ENCODE measurements around the gene WASF1. TPM values are rescaled to one million over a fixed set of nuclear protein-coding genes. Genes with fewer than 3 reads are reported as not detected.

WASF1 gene
- total RNA-seq, 4 donors from 2014 or later = 8.0 to 11.7 (median 8.7) TPM

GRCh38 chr6:110101885-110102284, 77.6 kb downstream of the WASF1 start:
- Histone ChIP-seq H3K4me1 (peaks cover 0 to 12% (median 9%) of the 10 kb centered on the region in 4 donors), H3K27ac (no peak overlapping the region), H3K27me3 (no peaks in the 10 kb centered on the region), H3K36me3 (peaks cover 0 to 26% (median 0%) of the 10 kb centered on the region in 3 donors), H3K4me3 (no peak overlapping the region), H3K9me3 (no peaks in the 10 kb centered on the region)
- WGBS, 2 donors = 88 to 94% methylated on average over 1 of the region's 1 CpG
- no peak for DNase-seq (ENCODE audit: low spot score in 2 of 2)
- TF ChIP-seq POLR2A (IDR thresholded peaks at IDR 0.05) (no peak), EP300 (IDR thresholded peaks at IDR 0.05) (no peak), CTCF (IDR thresholded peaks at IDR 0.05) (no peak)

GRCh38 chr6:110098511-110099116, 80.9 kb downstream of the WASF1 start:
- peaks cover 0 to 30% (median 16%) of the 10 kb centered on the region in 4 donors for H3K4me1 ChIP-seq
- no peak overlapping the region for H3K4me3 ChIP-seq
- no peak overlapping the region for H3K27ac ChIP-seq
- no peak for DNase-seq (ENCODE audit: low spot score in 2 of 2)
- peaks cover 0 to 14% (median 0%) of the 10 kb centered on the region in 3 donors for H3K36me3 ChIP-seq
- TF ChIP-seq CTCF (IDR thresholded peaks at IDR 0.05) (no peak), POLR2A (IDR thresholded peaks at IDR 0.05) (no peak), EP300 (IDR thresholded peaks at IDR 0.05) (no peak)
- no peaks in the 10 kb centered on the region for H3K27me3 ChIP-seq
- 90% methylated on average over 7 of the region's 7 CpGs for WGBS, 2 donors
- no peaks in the 10 kb centered on the region for H3K9me3 ChIP-seq

- WGBS, 2 donors = 22% methylated on average over 3 of the region's 3 CpGs
- TF ChIP-seq CTCF (IDR thresholded peaks at IDR 0.05) = no peak
- TF ChIP-seq EP300 (IDR thresholded peaks at IDR 0.05) = no peak
- TF ChIP-seq POLR2A (IDR thresholded peaks at IDR 0.05) = no peak
- peak overlapping the region; percentile 46 to 82 (median 64) for H3K27ac ChIP-seq
Observed at GRCh38 chr6:110097443-110097842, 82.0 kb downstream of the WASF1 start.

GRCh38 chr6:110095935-110096334, 83.5 kb downstream of the WASF1 start:
- TF ChIP-seq EP300 (IDR thresholded peaks at IDR 0.05) = no peak
- no peak for TF ChIP-seq CTCF (IDR thresholded peaks at IDR 0.05)
- no peak for TF ChIP-seq POLR2A (IDR thresholded peaks at IDR 0.05)
- Histone ChIP-seq H3K9me3 (no peaks in the 10 kb centered on the region), H3K4me3 (no peak overlapping the region), H3K27me3 (no peaks in the 10 kb centered on the region), H3K27ac (peak overlapping the region in 3 of 4 donors; percentile 40 to 82 (median 76)), H3K36me3 (no peaks in the 10 kb centered on the region), H3K4me1 (peaks cover 0 to 30% (median 16%) of the 10 kb centered on the region in 4 donors)
- DNase-seq (ENCODE audit: low spot score in 2 of 2) = no peak
- WGBS, 2 donors = 66 to 73% methylated on average over 1 of the region's 1 CpG

More at GRCh38 chr6:110097443-110097842, 82.0 kb downstream of the WASF1 start:
- no peaks in the 10 kb centered on the region for H3K9me3 ChIP-seq
- H3K27me3 ChIP-seq = no peaks in the 10 kb centered on the region
- H3K4me1 ChIP-seq = peaks cover 0 to 30% (median 16%) of the 10 kb centered on the region in 4 donors
- no peak for DNase-seq (ENCODE audit: low spot score in 2 of 2)
- no peak overlapping the region for H3K4me3 ChIP-seq
- H3K36me3 ChIP-seq = peaks cover 0 to 8% (median 0%) of the 10 kb centered on the region in 3 donors

GRCh38 chr6:110095101-110095500, 84.4 kb downstream of the WASF1 start:
- TF ChIP-seq CTCF (IDR thresholded peaks at IDR 0.05) (no peak), EP300 (IDR thresholded peaks at IDR 0.05) (no peak), POLR2A (IDR thresholded peaks at IDR 0.05) (no peak)
- no peaks in the 10 kb centered on the region for H3K27me3 ChIP-seq
- no peaks in the 10 kb centered on the region for H3K9me3 ChIP-seq
- H3K4me3 ChIP-seq = no peak overlapping the region
- peaks cover 0 to 30% (median 16%) of the 10 kb centered on the region in 4 donors for H3K4me1 ChIP-seq
- WGBS, 2 donors = 73 to 75% methylated on average over 1 of the region's 1 CpG
- no peaks in the 10 kb centered on the region for H3K36me3 ChIP-seq
- peak overlapping the region in 2 of 4 donors; percentile 76 to 82 for H3K27ac ChIP-seq
- no peak for DNase-seq (ENCODE audit: low spot score in 2 of 2)

Measured in tibial nerve (tissue), 4 donors.